B cell (primary cell): ENCODE measurements around the gene AAR2. TPM values are rescaled to one million over a fixed set of nuclear protein-coding genes. Genes with fewer than 3 reads are reported as not detected.

ENCODE experiments used
- ATAC-seq: fragments of 200-7000 bp; cut with Tn5 transposase; one replicate; pipeline ENCODE4 v1.10.0; 2021; ENCODE audit warnings: low read depth, mild to moderate bottlenecking, moderate number of reproducible peaks, moderate library complexity
- CTCF ChIA-PET: fragments of 350-600 bp; sonication (Branson Sonifier 250); formaldehyde crosslinking; loops from one replicate; lab custom pipeline; 2021; ENCODE audit warnings: antibody characterized with exemption, inconsistent platforms; lab: Charles Lee
- POLR2A ChIA-PET: fragments of 350-600 bp; sonication (Branson Sonifier 250); formaldehyde crosslinking; loops from one replicate; lab custom pipeline; 2021; ENCODE audit warnings: antibody characterized with exemption; lab: Charles Lee
- DNase-seq: peaks from one replicate; pipeline ENCODE4 v3.0.0; 2013
- H2AFZ ChIP-seq: 2 replicates; pipeline ENCODE4 v1.6.1; 2012; ENCODE audit warnings: mild to moderate bottlenecking, low read depth, low read length; ENCODE audit not compliant: insufficient read depth, poor library complexity, severe bottlenecking
- H3K27ac ChIP-seq, 2 donors: 1 replicate in 1 of 2; 2 replicates in 1 of 2; pipeline ENCODE4 v1.5.1; 2012 to 2013; ENCODE audit warnings: low read length in 2 of 2, mild to moderate bottlenecking in 2 of 2, moderate library complexity in 1 of 2
- H3K27me3 ChIP-seq, 4 experiments: fragments of 200-600 bp in 1 of 4; sonication (generic) in 1 of 4; replicated peaks in 1 of 4; 1 replicate in 2 of 4; 2 replicates in 2 of 4; pipeline versions ENCODE4 v1.6.1 to v1.7.0; 2013 to 2016; ENCODE audit warnings: low read length in 3 of 4, mild to moderate bottlenecking in 2 of 4, mixed read lengths in 1 of 4, moderate library complexity in 1 of 4; ENCODE audit not compliant: insufficient read depth in 4 of 4, control insufficient read depth in 3 of 4; ENCODE audit errors: control extremely low read depth in 1 of 4
- H3K36me3 ChIP-seq, 2 experiments: replicated peaks in 1 of 2; 1 replicate in 1 of 2; 2 replicates in 1 of 2; pipeline versions ENCODE4 v1.6.1 to v1.7.1; 2013; ENCODE audit warnings: low read length in 1 of 2; ENCODE audit not compliant: insufficient read depth in 2 of 2, control insufficient read depth in 1 of 2; ENCODE audit errors: control extremely low read depth in 1 of 2, extremely low read depth in 1 of 2
- H3K4me1 ChIP-seq, 2 donors: fragments of 200-600 bp in 1 of 2; sonication (generic) in 1 of 2; 1 replicate in 1 of 2; 2 replicates in 1 of 2; pipeline versions ENCODE4 v1.5.1 to v1.6.1; 2013 to 2017; ENCODE audit warnings: low read length in 2 of 2; ENCODE audit not compliant: control insufficient read depth in 2 of 2, insufficient read depth in 2 of 2
- H3K4me2 ChIP-seq: replicated peaks from 2 replicates; pipeline ENCODE3; 2012; ENCODE audit warnings: mild to moderate bottlenecking, low read depth, low read length; ENCODE audit not compliant: poor library complexity, severe bottlenecking
- H3K4me3 ChIP-seq, 5 experiments: fragments of 200-600 bp in 1 of 5; sonication (generic) in 1 of 5; 1 replicate in 3 of 5; 2 replicates in 2 of 5; pipeline versions ENCODE4 v1.5.1 to v1.7.0; 2011 to 2016; ENCODE audit warnings: low read length in 4 of 5, mild to moderate bottlenecking in 4 of 5, low read depth in 2 of 5, control low read depth in 1 of 5, moderate library complexity in 1 of 5; ENCODE audit not compliant: insufficient read depth in 1 of 5; ENCODE audit errors: control extremely low read depth in 1 of 5, extremely low read depth in 1 of 5
- H3K79me2 ChIP-seq: fragments of 200-600 bp; sonication (generic); one replicate; pipeline ENCODE4 v1.6.0; 2016; ENCODE audit warnings: low read length; ENCODE audit not compliant: control insufficient read depth, insufficient read depth
- H3K9ac ChIP-seq: fragments of 200-600 bp; sonication (generic); 2 replicates; pipeline ENCODE4 v1.6.1; 2017; ENCODE audit warnings: mild to moderate bottlenecking, low read length, moderate library complexity
- H3K9me3 ChIP-seq, 3 donors: one replicate each; pipeline versions ENCODE4 v1.6.1 to v1.7.1; 2013; ENCODE audit warnings: low read length in 2 of 3; ENCODE audit not compliant: control insufficient read depth in 2 of 3, insufficient read depth in 1 of 3; ENCODE audit errors: control extremely low read depth in 1 of 3
- H4K20me1 ChIP-seq: 2 replicates; pipeline ENCODE4 v1.6.0; 2012; ENCODE audit warnings: mild to moderate bottlenecking, low read length; ENCODE audit not compliant: insufficient read depth, control insufficient read depth, poor library complexity, severe bottlenecking
- H3K27ac Mint-ChIP-seq: one replicate; pipeline ENCODE4 v1.8.0; 2021; ENCODE audit warnings: mixed read lengths
- H3K27me3 Mint-ChIP-seq: one replicate; pipeline ENCODE4 v1.8.0; 2021; ENCODE audit warnings: mixed read lengths
- H3K4me1 Mint-ChIP-seq: one replicate; pipeline ENCODE4 v1.8.0; 2021; ENCODE audit warnings: mixed read lengths
- H3K4me3 Mint-ChIP-seq: one replicate; pipeline ENCODE4 v1.8.0; 2021; ENCODE audit warnings: mixed read lengths
- H3K9me3 Mint-ChIP-seq: one replicate; pipeline ENCODE4 v1.8.0; 2022; ENCODE audit warnings: mixed read lengths; ENCODE audit not compliant: insufficient read depth
- CTCF ChIP-seq: fragments of 200-600 bp; IDR thresholded peaks from one replicate; pipeline ENCODE4 v1.8.0; 2022; ENCODE audit warnings: antibody characterized with exemption, mild to moderate bottlenecking
- EZH2 ChIP-seq: IDR thresholded peaks from 2 replicates; pipeline ENCODE4 v1.6.1; 2012; ENCODE audit warnings: borderline replicate concordance, low read depth, mild to moderate bottlenecking, moderate library complexity, low read length; ENCODE audit not compliant: insufficient read depth, poor library complexity, severe bottlenecking
- WGBS: methylation state at CpG from one replicate; pipeline ENCODE4 v1.1.5; 2013; ENCODE audit warnings: missing lambda C conversion rate; ENCODE audit not compliant: insufficient coverage; 5-methylcytosine and 5-hydroxymethylcytosine counted together
- intact Hi-C: fragments of 100-400 bp; cut with micrococcal nuclease; formaldehyde crosslinking; loops from one replicate; pipeline ENCODE4 v1.10.0; 2022
- polyA plus RNA-seq: library from polyadenylated mRNA; depleted of rRNA; stranded (reverse); fragments of >200 nt; gene quantifications from 2 replicates; pipeline ENCODE4 v1.2.3, GENCODE V29; 2012
- total RNA-seq, 2 donors: library from RNA; stranded (reverse); fragments of 120-200 nt in 1 of 2; gene quantifications; 1 replicate in 1 of 2; 2 replicates in 1 of 2; pipeline versions ENCODE4 v1.2.3 to v1.2.4, GENCODE V29; 2013 to 2022

Gene AAR2
- total and polyA plus RNA-seq, 2 donors (not counting 1 experiment from before 2014, with no cell fraction given): 10.3 to 21.3 TPM

DNA sequence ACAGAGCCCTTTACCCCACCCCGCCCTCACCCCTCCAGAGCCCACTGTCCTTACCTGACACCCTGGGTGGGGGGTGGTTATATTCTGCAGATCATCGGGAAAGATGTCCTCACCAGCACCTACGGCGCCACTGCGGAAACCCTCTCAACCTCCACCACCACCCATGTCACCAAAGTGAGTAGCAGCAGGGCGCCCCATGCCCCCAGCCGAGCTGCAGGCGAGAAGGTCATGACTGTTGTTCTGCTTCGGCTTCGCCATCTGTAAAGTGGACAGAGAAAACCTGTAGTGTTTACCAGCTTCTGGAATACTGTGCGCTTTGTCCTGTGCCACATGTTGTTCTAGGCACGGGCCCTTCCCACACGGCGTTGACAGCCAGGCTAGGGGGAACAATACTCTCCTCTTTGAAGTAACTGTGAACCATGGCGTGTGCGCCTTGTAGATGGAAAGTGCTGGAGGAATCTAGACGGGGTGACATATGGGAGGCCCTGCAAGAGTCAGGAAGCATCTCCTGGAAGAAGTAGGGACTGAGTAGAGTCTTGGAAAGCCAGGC, 16.5 kb upstream of the AAR2 start:
- H3K4me1 Mint-ChIP-seq: no peaks in the 10 kb centered on the region
- 95% methylated on average over 13 of the region's 17 CpGs for WGBS
- intact Hi-C loops: no loop called here
- H3K9me3 Mint-ChIP-seq: no peaks in the 10 kb centered on the region
- no peak for ATAC-seq
- Histone ChIP-seq H3K79me2 (no peaks in the 10 kb centered on the region), H4K20me1 (no peaks in the 10 kb centered on the region), H3K27ac (no peak overlapping the region), H3K9ac (no peak overlapping the region), H3K4me3 (no peak overlapping the region), H3K9me3 (no peaks in the 10 kb centered on the region), H3K36me3 (no peaks in the 10 kb centered on the region), H3K4me1 (no peaks in the 10 kb centered on the region), H2AFZ (no peak overlapping the region), H3K27me3 (no peaks in the 10 kb centered on the region), H3K4me2 (no peak overlapping the region)
- CTCF ChIA-PET: no interaction called here
- no peak for DNase-seq
- H3K4me3 Mint-ChIP-seq: no peak overlapping the region
- peaks cover 16% of the 10 kb centered on the region for H3K27me3 Mint-ChIP-seq
- POLR2A ChIA-PET: no interaction called here
- TF ChIP-seq CTCF (no peak), EZH2 (no peak)
- no peak overlapping the region for H3K27ac Mint-ChIP-seq

DNA sequence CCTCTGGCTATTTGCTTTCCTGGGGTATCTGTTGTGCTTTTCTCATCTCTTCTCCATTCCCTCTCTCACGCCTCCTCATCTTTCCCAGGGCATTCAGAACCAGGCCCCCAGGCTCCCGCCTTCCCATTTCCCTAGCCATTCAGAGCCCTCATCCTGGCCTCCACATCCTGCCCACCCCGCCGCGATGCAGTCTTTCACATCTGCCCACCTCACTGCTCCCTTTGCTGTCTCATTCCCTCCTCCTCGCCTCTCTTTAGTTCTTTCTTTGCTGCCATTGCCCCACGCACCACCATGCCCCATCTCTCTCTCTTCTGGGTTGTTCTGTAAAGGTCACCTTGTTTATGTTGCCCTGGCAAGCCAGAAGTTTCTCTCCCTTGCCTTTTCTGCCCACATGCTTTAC, 10.6 kb upstream of the AAR2 start:
- Histone ChIP-seq H3K36me3 (no peaks in the 10 kb centered on the region), H3K4me3 (no peak overlapping the region), H3K4me1 (no peaks in the 10 kb centered on the region), H3K27me3 (peaks cover 0 to 8% (median 6%) of the 10 kb centered on the region in 4 experiments), H4K20me1 (no peaks in the 10 kb centered on the region), H3K27ac (no peak overlapping the region), H3K4me2 (no peak overlapping the region), H2AFZ (no peak overlapping the region), H3K9ac (no peak overlapping the region), H3K9me3 (no peaks in the 10 kb centered on the region), H3K79me2 (no peaks in the 10 kb centered on the region)
- H3K4me3 Mint-ChIP-seq: no peak overlapping the region
- H3K27ac Mint-ChIP-seq: no peak overlapping the region
- TF ChIP-seq CTCF (no peak), EZH2 (no peak)
- DNase-seq (no peak), ATAC-seq (no peak)
- ChIA-PET POLR2A (no interaction called here), CTCF (no interaction called here)
- H3K27me3 Mint-ChIP-seq: peaks cover 24% of the 10 kb centered on the region
- H3K9me3 Mint-ChIP-seq: no peaks in the 10 kb centered on the region
- H3K4me1 Mint-ChIP-seq: no peaks in the 10 kb centered on the region
- WGBS: 91% methylated on average over 4 of the region's 7 CpGs
- intact Hi-C loops: no loop called here
